H1 (cell line): Measurements from ENCODE around the gene MMUT. TPM values are rescaled to one million over a fixed set of nuclear protein-coding genes. Genes with fewer than 3 reads are reported as not detected.

ENCODE experiments used
- CTCF ChIA-PET: fragments of 300-600 bp; sonication (Branson Sonifier 250); formaldehyde crosslinking; loops from one replicate; lab custom pipeline; 2021; ENCODE audit not compliant: partially characterized antibody; lab: Charles Lee
- POLR2A ChIA-PET: fragments of 300-600 bp; sonication (Branson Sonifier 250); formaldehyde crosslinking; loops from one replicate; lab custom pipeline; 2021; ENCODE audit warnings: inconsistent platforms; ENCODE audit not compliant: partially characterized antibody; lab: Charles Lee
- DNase-seq, 2 experiments: peaks; one replicate each; pipeline versions ENCODE4 v3.0.0 to v3.0.0-alpha.2; 2010 to 2022; ENCODE audit warnings: low spot score in 2 of 2, low read depth in 1 of 2, mixed read lengths in 1 of 2
- FAIRE-seq: peaks from 2 replicates; lab custom pipeline; 2011; peaks lifted over from hg19 to GRCh38; lab: Jason Lieb, UNC
- H2AFZ ChIP-seq: 2 replicates; pipeline ENCODE4 v1.8.1; 2012; ENCODE audit warnings: low read length, inconsistent platforms
- H2AK5ac ChIP-seq: 2 replicates; pipeline ENCODE4 v1.6.1; 2013; ENCODE audit warnings: low read depth, low read length
- H2BK120ac ChIP-seq: replicated peaks from 2 replicates; pipeline ENCODE3; 2013; ENCODE audit warnings: low read depth, low read length, inconsistent platforms
- H2BK12ac ChIP-seq: 2 replicates; pipeline ENCODE4 v1.6.1; 2013; ENCODE audit warnings: low read depth, low read length
- H2BK15ac ChIP-seq: 2 replicates; pipeline ENCODE4 v1.6.1; 2013; ENCODE audit warnings: low read length
- H2BK20ac ChIP-seq: 2 replicates; pipeline ENCODE4 v1.6.1; 2013; ENCODE audit warnings: low read length
- H2BK5ac ChIP-seq: 2 replicates; pipeline ENCODE4 v1.6.1; 2013; ENCODE audit warnings: low read depth, low read length
- H3K14ac ChIP-seq: 2 replicates; pipeline ENCODE4 v1.6.1; 2013; ENCODE audit warnings: inconsistent platforms; ENCODE audit not compliant: insufficient read length
- H3K18ac ChIP-seq: 2 replicates; pipeline ENCODE4 v1.6.1; 2013; ENCODE audit warnings: low read length; ENCODE audit errors: extremely low read depth
- H3K23ac ChIP-seq: 2 replicates; pipeline ENCODE4 v1.6.1; 2013; ENCODE audit warnings: inconsistent platforms; ENCODE audit not compliant: insufficient read length
- H3K23me2 ChIP-seq: 2 replicates; pipeline ENCODE4 v1.6.1; 2013; ENCODE audit warnings: low read depth, low read length
- H3K27ac ChIP-seq: 2 replicates; pipeline ENCODE4 v1.6.1; 2011; ENCODE audit warnings: low read depth, low read length, inconsistent platforms
- H3K27me3 ChIP-seq, 4 experiments: replicated peaks in 1 of 4; 1 replicate in 1 of 4; 2 replicates in 3 of 4; pipeline versions ENCODE4 v1.6.1 to v1.8.1; 2011 to 2013; ENCODE audit warnings: low read length in 3 of 4, mild to moderate bottlenecking in 3 of 4, inconsistent platforms in 2 of 4, mixed read lengths in 2 of 4, moderate library complexity in 1 of 4; ENCODE audit not compliant: control insufficient read depth in 3 of 4, insufficient read depth in 3 of 4; ENCODE audit errors: extremely low read depth in 1 of 4
- H3K36me3 ChIP-seq, 4 experiments: 2 replicates each; pipeline versions ENCODE4 v1.6.1 to v1.8.1; 2011 to 2013; ENCODE audit warnings: mild to moderate bottlenecking in 4 of 4, low read length in 3 of 4, moderate library complexity in 2 of 4, control low read depth in 1 of 4, inconsistent platforms in 1 of 4; ENCODE audit not compliant: insufficient read depth in 4 of 4, control insufficient read depth in 2 of 4
- H3K4ac ChIP-seq: replicated peaks from 2 replicates; pipeline ENCODE3; 2013; ENCODE audit warnings: low read length, low read depth, mixed read lengths, inconsistent platforms; ENCODE audit not compliant: insufficient read length
- H3K4me1 ChIP-seq, 4 experiments: replicated peaks in 1 of 4; 1 replicate in 1 of 4; 2 replicates in 3 of 4; pipeline versions ENCODE4 v1.6.1 to v1.8.1; 2011 to 2013; ENCODE audit warnings: low read length in 3 of 4, inconsistent platforms in 2 of 4, mixed read lengths in 1 of 4; ENCODE audit not compliant: insufficient read depth in 4 of 4, control insufficient read depth in 3 of 4
- H3K4me2 ChIP-seq, 2 experiments: 2 replicates each; pipeline versions ENCODE4 v1.6.1 to v1.8.1; 2011 to 2013; ENCODE audit warnings: low read depth in 2 of 2, low read length in 2 of 2, control low read depth in 1 of 2, inconsistent platforms in 1 of 2, mild to moderate bottlenecking in 1 of 2; ENCODE audit not compliant: insufficient read depth in 1 of 2
- H3K4me3 ChIP-seq, 4 experiments: fragments of 200-600, 300-600 bp in 1 of 4; sonication (generic), shearing (Covaris generic), sonication (Bioruptor Twin) in 1 of 4; 2 replicates each; pipeline versions ENCODE4 v1.5.1 to v1.8.1; 2011 to 2016; ENCODE audit warnings: low read length in 4 of 4, low read depth in 3 of 4, control low read depth in 2 of 4, inconsistent platforms in 2 of 4, mild to moderate bottlenecking in 2 of 4, mixed read lengths in 1 of 4, moderate library complexity in 1 of 4; ENCODE audit not compliant: insufficient read depth in 2 of 4; ENCODE audit errors: extremely low read depth in 1 of 4
- H3K56ac ChIP-seq: replicated peaks from 2 replicates; pipeline ENCODE3; 2013; ENCODE audit warnings: low read depth, mild to moderate bottlenecking, mixed read lengths, low read length, inconsistent platforms; ENCODE audit not compliant: insufficient read length
- H3K79me1 ChIP-seq: 2 replicates; pipeline ENCODE4 v1.6.1; 2013; ENCODE audit warnings: low read depth, low read length, control low read depth
- H3K79me2 ChIP-seq, 2 experiments: 2 replicates each; pipeline versions ENCODE4 v1.6.1 to v1.8.1; 2012 to 2013; ENCODE audit warnings: low read length in 2 of 2, mild to moderate bottlenecking in 2 of 2, inconsistent platforms in 1 of 2; ENCODE audit not compliant: insufficient read depth in 2 of 2, control insufficient read depth in 1 of 2
- H3K9ac ChIP-seq, 4 experiments: replicated peaks in 1 of 4; 1 replicate in 1 of 4; 2 replicates in 3 of 4; pipeline versions ENCODE4 v1.6.1 to v1.8.1; 2011 to 2013; ENCODE audit warnings: low read depth in 3 of 4, low read length in 3 of 4, control low read depth in 2 of 4, mild to moderate bottlenecking in 2 of 4, moderate library complexity in 2 of 4, inconsistent platforms in 1 of 4; ENCODE audit errors: extremely low read depth in 1 of 4
- H3K9me3 ChIP-seq, 2 experiments: 2 replicates each; pipeline versions ENCODE4 v1.6.1 to v1.8.1; 2012 to 2013; ENCODE audit warnings: mild to moderate bottlenecking in 2 of 2, moderate library complexity in 2 of 2, control low read depth in 1 of 2, inconsistent platforms in 1 of 2, low read depth in 1 of 2, low read length in 1 of 2, mixed read lengths in 1 of 2; ENCODE audit not compliant: insufficient read depth in 2 of 2
- H4K20me1 ChIP-seq, 2 experiments: replicated peaks in 1 of 2; 2 replicates each; pipeline versions ENCODE3 to v1.8.1; 2011 to 2013; ENCODE audit warnings: inconsistent platforms in 2 of 2, low read length in 2 of 2, mild to moderate bottlenecking in 1 of 2; ENCODE audit not compliant: insufficient read depth in 2 of 2, control insufficient read depth in 1 of 2
- H4K5ac ChIP-seq: 2 replicates; pipeline ENCODE4 v1.6.1; 2013; ENCODE audit warnings: low read length, low read depth, mixed read lengths, inconsistent platforms; ENCODE audit not compliant: insufficient read length
- H4K8ac ChIP-seq: 2 replicates; pipeline ENCODE4 v1.8.0; 2013; ENCODE audit warnings: mild to moderate bottlenecking, moderate library complexity, low read length, inconsistent platforms; ENCODE audit not compliant: insufficient read depth; ENCODE audit errors: extremely low read depth
- H4K91ac ChIP-seq: replicated peaks from 2 replicates; pipeline ENCODE3; 2013; ENCODE audit warnings: low read length, mixed read lengths, inconsistent platforms; ENCODE audit not compliant: insufficient read length
- NANOG ChIP-seq: IDR thresholded peaks from 2 replicates; pipeline ENCODE4 v1.6.1; 2011; ENCODE audit warnings: low read length, low read depth, mild to moderate bottlenecking, inconsistent platforms; ENCODE audit not compliant: insufficient read depth, poor library complexity, severe bottlenecking
- POLR2A ChIP-seq, 2 experiments: IDR thresholded peaks; 1 replicate in 1 of 2; 2 replicates in 1 of 2; pipeline ENCODE4 v1.6.1; 2011; ENCODE audit warnings: low read depth in 2 of 2, low read length in 2 of 2, mild to moderate bottlenecking in 2 of 2; ENCODE audit errors: control extremely low read depth in 1 of 2
- SAP30 ChIP-seq: fragments of 300-600 bp; sonication (generic); IDR thresholded peaks from 2 replicates; pipeline ENCODE4 v1.7.1; 2012; ENCODE audit warnings: low read length, moderate library complexity, mild to moderate bottlenecking, inconsistent platforms; ENCODE audit not compliant: insufficient read depth, insufficient replicate concordance
- SIX5 ChIP-seq: IDR thresholded peaks from 2 replicates; pipeline ENCODE4 v1.6.1; 2011; ENCODE audit warnings: mild to moderate bottlenecking, low read depth, low read length
- WGBS, 2 experiments: shearing (Covaris generic) in 1 of 2; methylation state at CpG; one replicate each; pipeline versions ENCODE4 v1.1.6 to v1.1.7; 2013 to 2015; ENCODE audit warnings: low lambda C conversion rate in 2 of 2, mixed read lengths in 2 of 2, inconsistent platforms in 1 of 2, low coverage in 1 of 2, missing lambda C conversion rate in 1 of 2; ENCODE audit not compliant: insufficient replicate concordance in 2 of 2, insufficient coverage in 1 of 2, insufficient read length in 1 of 2; ENCODE audit errors: extremely low coverage in 1 of 2, missing lambda C conversion rate in 1 of 2; 5-methylcytosine and 5-hydroxymethylcytosine counted together
- polyA plus RNA-seq, 7 experiments: library from polyadenylated mRNA; depleted of rRNA in 3 of 7; stranded (reverse) in 5 of 7; unstranded in 2 of 7; fragments of >200 nt in 5 of 7; fragments of 200-250 nt in 2 of 7; gene quantifications; 1 replicate in 5 of 7; 2 replicates in 1 of 7; 4 replicates in 1 of 7; pipeline versions ENCODE4 v1.2.1 to v1.2.3, GENCODE V29; 2011 to 2013; ENCODE audit warnings: missing spikeins in 2 of 7, mixed read lengths in 2 of 7
- total RNA-seq: library from RNA; stranded (reverse); fragmentation: NEBNext Ultra II Directional; extraction: Animal tissue kit (Norgen Biotek cat#: 25700); gene quantifications from 2 replicates; pipeline ENCODE4 v1.2.1, GENCODE V29; 2021

Gene MMUT
- total and polyA plus RNA-seq, 2 of the 8 experiments (the other 6 are each of a cell fraction or from before 2014, with no cell fraction given) = 5.2 to 13.0 TPM

- H3K14ac ChIP-seq = no peak overlapping the region
- no peak overlapping the region for H3K4me3 ChIP-seq
- H3K9me3 ChIP-seq = no peaks in the 10 kb centered on the region
- WGBS, 2 experiments = 93% methylated on average over 1 of the region's 1 CpG; no CpG with 5 or more reads in 1 of the 2 experiments
- no peak overlapping the region for H4K91ac ChIP-seq
- no peak overlapping the region for H3K9ac ChIP-seq
- H2AFZ ChIP-seq = no peak overlapping the region
- no peak overlapping the region for H2BK20ac ChIP-seq
- no peak overlapping the region for H3K56ac ChIP-seq
- no peaks in the 10 kb centered on the region for H3K36me3 ChIP-seq
- no peak overlapping the region for H2BK5ac ChIP-seq
- CTCF ChIA-PET = no interaction called here
- H3K4ac ChIP-seq = no peak overlapping the region
- H3K23me2 ChIP-seq = no peaks in the 10 kb centered on the region
- POLR2A ChIA-PET = no interaction called here
- H2BK120ac ChIP-seq = no peak overlapping the region
- no peaks in the 10 kb centered on the region for H3K27me3 ChIP-seq
- no peak overlapping the region for H4K5ac ChIP-seq
- H3K79me2 ChIP-seq = no peaks in the 10 kb centered on the region
- H3K27ac ChIP-seq = no peak overlapping the region
- H2AK5ac ChIP-seq = no peak overlapping the region
- no peaks in the 10 kb centered on the region for H3K4me1 ChIP-seq
- H3K4me2 ChIP-seq = no peak overlapping the region
- no peaks in the 10 kb centered on the region for H3K79me1 ChIP-seq
- DNase-seq = no peak
- no peaks in the 10 kb centered on the region for H4K20me1 ChIP-seq
- FAIRE-seq = no peak
- H3K23ac ChIP-seq = no peak overlapping the region
- no peak overlapping the region for H2BK12ac ChIP-seq
- no peak overlapping the region for H3K18ac ChIP-seq
- no peak overlapping the region for H4K8ac ChIP-seq
- no peak overlapping the region for H2BK15ac ChIP-seq
- no peak for TF ChIP-seq SAP30
- no peak for TF ChIP-seq NANOG
- TF ChIP-seq POLR2A (IDR thresholded peaks at IDR 0.05; ENCODE audit: control extremely low read depth in 1 of 2, low read depth in 2 of 2, low read length in 2 of 2) = no peak
- no peak for TF ChIP-seq SIX5
These were observed 47.7 kb downstream of the MMUT start for GRCh38 chr6:49415358-49415757.
